Stimulated activated memory B cell treated with anti-CD40 and anti-IgM and Interleukin-4, amounts not matched to agents 10 μg/mL and 1 μg/mL and 100 μg/mL, for 72 hours (primary cell): ENCODE results near the gene SLC5A10.
A peak's percentile ranks its signal among the peaks of the same experiment; 100 is the strongest.
"Not testable (repeated sequence)": the region's sequence is repeated elsewhere in the genome, so short reads cannot be mapped to it uniquely, and the experiment has no call there.

ENCODE experiments used
- ATAC-seq: fragments of 150-1000 bp; cut with Tn5 transposase; 2 replicates; pipeline ENCODE4 v1.10.0; 2021
- H3K27ac Mint-ChIP-seq: one replicate; pipeline ENCODE4 v1.8.0; 2022; ENCODE audit warnings: mild to moderate bottlenecking, mixed read lengths
- H3K27me3 Mint-ChIP-seq: one replicate; pipeline ENCODE4 v1.8.0; 2022; ENCODE audit warnings: mixed read lengths
- H3K36me3 Mint-ChIP-seq: one replicate; pipeline ENCODE4 v1.8.0; 2022; ENCODE audit warnings: mixed read lengths
- H3K4me1 Mint-ChIP-seq: one replicate; pipeline ENCODE4 v1.8.0; 2022; ENCODE audit warnings: mixed read lengths
- H3K4me3 Mint-ChIP-seq: one replicate; pipeline ENCODE4 v1.8.0; 2022; ENCODE audit warnings: mild to moderate bottlenecking, moderate library complexity, mixed read lengths
- H3K9me3 Mint-ChIP-seq: one replicate; pipeline ENCODE4 v1.8.0; 2022; ENCODE audit warnings: mixed read lengths

Gene SLC5A10

DNA sequence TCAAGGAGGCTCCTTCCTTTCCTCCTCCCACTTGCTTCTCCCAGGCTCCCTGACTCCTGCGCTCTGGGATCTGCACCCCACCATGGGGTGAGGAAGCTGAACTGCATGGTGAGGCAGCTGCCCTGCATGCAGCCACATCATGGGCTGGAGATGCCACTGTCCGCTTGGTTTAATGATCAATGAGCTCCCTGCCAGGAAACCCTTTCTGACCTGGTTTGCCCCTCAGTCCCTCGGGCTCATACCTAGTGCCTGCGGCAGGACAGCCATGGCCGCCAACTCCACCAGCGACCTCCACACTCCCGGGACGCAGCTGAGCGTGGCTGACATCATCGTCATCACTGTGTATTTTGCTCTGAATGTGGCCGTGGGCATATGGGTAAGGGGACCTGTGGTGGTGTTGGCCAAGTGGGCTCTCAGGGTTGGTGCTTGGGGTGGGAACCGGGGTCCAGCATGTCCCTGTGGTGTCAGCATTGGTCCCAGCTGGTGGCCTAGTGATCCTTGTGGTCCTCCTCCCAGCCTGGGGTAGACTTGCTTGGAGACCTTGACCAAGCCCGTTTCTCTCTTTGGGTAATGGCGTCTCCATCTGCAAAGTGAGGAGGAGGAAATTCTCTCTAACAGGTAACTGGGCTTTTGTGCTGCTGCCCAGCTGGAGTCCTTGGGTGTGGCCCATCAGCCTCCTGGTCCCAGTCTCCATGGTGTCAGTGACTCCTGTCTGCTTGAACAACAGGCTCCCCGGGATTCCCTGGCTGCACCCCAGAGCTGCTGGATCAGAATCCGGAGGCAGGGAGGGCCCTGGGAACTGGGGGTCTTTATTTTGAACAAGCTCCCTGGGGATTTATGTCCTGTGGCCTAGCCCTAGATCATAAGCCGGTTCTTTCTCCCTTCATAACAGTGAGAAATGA lies at the start of gene SLC5A10:
SLC5A10 (plus strand) TSS at position 225 of the 902 bp plus-strand sequence; CDS start at position 266, 41 bp downstream.
- Mint-ChIP-seq H3K9me3 (no peaks in the 10 kb centered on the region), H3K27ac (no peak within 1 kb of the TSS), H3K4me1 (peaks cover 6% of the 10 kb centered on the region), H3K27me3 (peaks cover 26% of the 10 kb centered on the region), H3K36me3 (no peaks in the 10 kb centered on the region), H3K4me3 (no peak within 1 kb of the TSS)
- no peak for ATAC-seq

DNA sequence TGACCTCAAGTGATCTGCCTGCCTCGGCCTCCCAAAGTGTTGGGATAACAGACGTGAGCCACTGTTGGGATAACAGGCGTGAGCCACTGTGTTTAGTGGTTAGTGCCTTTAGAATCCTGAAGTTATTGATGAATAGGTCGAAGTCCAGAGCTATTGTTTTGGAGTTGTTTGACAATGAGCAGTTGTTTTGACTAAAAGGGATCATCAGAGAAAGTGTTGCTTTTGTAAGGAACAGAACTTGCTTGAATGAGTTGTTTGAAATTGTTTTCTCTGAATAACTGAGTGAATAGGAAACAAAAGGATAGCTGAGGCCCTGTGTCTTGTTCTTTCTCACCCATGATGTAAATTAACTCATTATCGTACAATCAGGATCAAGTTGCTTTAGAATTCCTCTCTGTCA lies 47.5 kb upstream of the SLC5A10 start:
- no peak overlapping the region for H3K4me3 Mint-ChIP-seq
- H3K27me3 Mint-ChIP-seq, result no peaks in the 10 kb centered on the region
- no peaks in the 10 kb centered on the region for H3K9me3 Mint-ChIP-seq
- H3K27ac Mint-ChIP-seq, result no peak overlapping the region
- H3K4me1 Mint-ChIP-seq, result peaks cover 34% of the 10 kb centered on the region
- peaks cover 47% of the 10 kb centered on the region for H3K36me3 Mint-ChIP-seq
- ATAC-seq, result no peak

DNA sequence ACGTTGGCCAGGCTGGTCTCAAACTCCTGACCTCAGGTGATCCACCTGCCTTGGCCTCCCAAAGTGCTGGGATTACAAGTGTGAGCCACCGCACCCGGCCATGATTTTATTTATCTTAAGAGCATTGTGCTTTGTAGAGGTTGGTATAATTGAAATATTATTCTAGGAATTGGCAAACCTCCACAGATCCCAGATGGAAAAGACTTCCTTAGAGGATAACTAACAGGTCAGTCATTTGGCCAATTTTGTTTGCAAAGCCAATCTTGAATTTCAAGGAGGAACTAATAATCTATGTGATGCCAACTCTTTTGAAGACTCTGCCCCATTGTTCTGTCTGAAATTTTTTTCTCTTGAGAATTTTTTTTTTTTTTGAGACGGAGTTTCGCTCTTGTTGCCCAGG lies 46.7 kb upstream of the SLC5A10 start:
- no peak overlapping the region for H3K27ac Mint-ChIP-seq
- no peaks in the 10 kb centered on the region for H3K9me3 Mint-ChIP-seq
- no peak overlapping the region for H3K4me3 Mint-ChIP-seq
- ATAC-seq, result no peak
- no peaks in the 10 kb centered on the region for H3K27me3 Mint-ChIP-seq
- H3K4me1 Mint-ChIP-seq, result peaks cover 28% of the 10 kb centered on the region
- H3K36me3 Mint-ChIP-seq, result peaks cover 47% of the 10 kb centered on the region

- no peak overlapping the region for H3K4me3 Mint-ChIP-seq
- no peak for ATAC-seq
- H3K4me1 Mint-ChIP-seq, result no peaks in the 10 kb centered on the region
- no peak overlapping the region for H3K27ac Mint-ChIP-seq
- no peaks in the 10 kb centered on the region for H3K9me3 Mint-ChIP-seq
- H3K36me3 Mint-ChIP-seq, result peaks cover 69% of the 10 kb centered on the region
- no peaks in the 10 kb centered on the region for H3K27me3 Mint-ChIP-seq
These were observed 41.6 kb upstream of the SLC5A10 start for GRCh38 chr17:18910326-18910725.

DNA sequence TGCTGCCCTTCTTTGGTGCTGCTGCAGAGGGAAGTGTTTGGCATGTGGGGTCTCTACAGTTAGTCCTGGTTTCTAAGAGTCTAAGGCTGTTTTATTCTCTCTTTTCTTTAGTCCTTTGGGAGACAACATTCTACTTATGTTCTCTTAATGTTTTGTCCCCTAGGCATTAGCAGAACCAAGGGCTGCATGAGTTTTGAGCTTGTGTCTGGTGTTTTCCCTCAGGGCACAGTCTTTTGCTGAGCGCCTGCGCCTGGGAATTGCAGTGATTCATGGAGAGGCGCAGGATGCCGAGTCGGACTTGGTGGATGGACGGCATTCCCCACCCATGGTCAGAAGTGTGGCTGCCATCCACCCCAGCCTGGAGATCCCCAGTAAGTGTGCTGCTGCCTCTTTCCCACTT lies 41.1 kb upstream of the SLC5A10 start:
- ATAC-seq, result no peak

DNA sequence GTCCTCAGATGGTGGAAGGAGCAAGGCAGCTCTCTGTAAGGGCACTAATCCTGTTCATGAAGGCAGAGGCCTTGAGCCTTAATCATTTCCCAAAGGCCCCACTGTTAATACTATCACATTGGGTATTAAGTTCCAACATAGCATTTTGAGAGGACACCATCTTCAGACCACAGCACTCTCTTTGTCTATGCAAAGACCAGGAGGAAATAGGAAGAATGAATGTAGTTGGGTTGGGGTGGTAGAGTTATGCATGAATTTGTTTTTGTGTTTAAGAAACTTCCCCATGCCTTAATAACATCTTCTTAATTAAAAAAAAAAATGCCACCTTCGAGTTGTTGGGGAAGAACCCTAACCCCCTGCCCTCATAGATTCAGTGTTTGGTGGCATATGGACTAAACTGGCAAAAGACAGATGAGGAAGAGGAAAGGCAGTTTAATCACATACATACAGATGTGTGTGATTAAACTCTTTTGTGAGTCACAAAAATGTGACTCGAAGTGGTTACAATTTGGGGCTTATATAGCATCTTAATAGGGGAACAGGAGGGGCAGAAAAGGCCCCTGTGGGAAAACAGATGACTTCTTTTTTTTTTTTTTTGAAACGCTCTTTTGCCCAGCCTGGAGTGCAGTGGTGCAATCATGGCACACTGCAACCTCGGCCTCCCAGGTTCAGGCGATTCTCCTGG lies 35.0 kb upstream of the SLC5A10 start:
- peaks cover 60% of the 10 kb centered on the region for H3K36me3 Mint-ChIP-seq
- H3K27me3 Mint-ChIP-seq, result no peaks in the 10 kb centered on the region
- no peak overlapping the region for H3K4me3 Mint-ChIP-seq
- no peaks in the 10 kb centered on the region for H3K9me3 Mint-ChIP-seq
- peak overlapping the region; percentile 53 for H3K27ac Mint-ChIP-seq
- ATAC-seq, result no peak
- H3K4me1 Mint-ChIP-seq, result peaks cover 36% of the 10 kb centered on the region

More for the DNA sequence above, 41.1 kb upstream of the SLC5A10 start:
- H3K4me1 Mint-ChIP-seq, result no peaks in the 10 kb centered on the region
- H3K9me3 Mint-ChIP-seq, result no peaks in the 10 kb centered on the region
- H3K27ac Mint-ChIP-seq, result no peak overlapping the region
- no peak overlapping the region for H3K4me3 Mint-ChIP-seq
- H3K27me3 Mint-ChIP-seq, result no peaks in the 10 kb centered on the region
- H3K36me3 Mint-ChIP-seq, result peaks cover 69% of the 10 kb centered on the region

DNA sequence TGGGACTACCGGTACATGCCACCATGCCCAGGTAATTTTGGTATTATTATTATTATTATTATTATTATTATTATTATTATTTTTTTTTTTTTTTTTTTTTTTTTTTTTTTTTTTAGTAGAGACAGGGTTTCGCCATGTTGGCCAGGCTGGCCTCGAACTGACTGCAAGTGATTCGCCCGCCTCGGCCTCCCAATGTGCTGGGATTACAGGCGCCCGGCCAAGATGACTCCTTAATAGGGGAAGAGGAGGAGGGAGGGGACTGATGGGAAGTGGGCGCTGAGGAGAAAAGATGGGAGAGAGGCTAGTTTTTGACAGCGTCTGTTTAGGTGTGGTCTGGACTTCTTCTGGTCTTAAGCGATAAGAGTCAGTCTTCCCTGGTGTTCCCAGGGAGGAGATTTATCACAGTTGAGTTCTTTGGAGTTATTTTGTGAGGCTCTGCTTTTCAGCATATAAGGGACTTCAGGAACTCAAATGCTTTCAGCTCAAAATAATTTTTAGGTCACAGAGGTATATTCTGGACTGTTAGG lies 34.4 kb upstream of the SLC5A10 start:
- Mint-ChIP-seq H3K27me3 (no peaks in the 10 kb centered on the region), H3K27ac (peak overlapping the region; percentile 53), H3K4me1 (peaks cover 43% of the 10 kb centered on the region), H3K4me3 (no peak overlapping the region), H3K36me3 (peaks cover 55% of the 10 kb centered on the region), H3K9me3 (no peaks in the 10 kb centered on the region)
- no peak for ATAC-seq

DNA sequence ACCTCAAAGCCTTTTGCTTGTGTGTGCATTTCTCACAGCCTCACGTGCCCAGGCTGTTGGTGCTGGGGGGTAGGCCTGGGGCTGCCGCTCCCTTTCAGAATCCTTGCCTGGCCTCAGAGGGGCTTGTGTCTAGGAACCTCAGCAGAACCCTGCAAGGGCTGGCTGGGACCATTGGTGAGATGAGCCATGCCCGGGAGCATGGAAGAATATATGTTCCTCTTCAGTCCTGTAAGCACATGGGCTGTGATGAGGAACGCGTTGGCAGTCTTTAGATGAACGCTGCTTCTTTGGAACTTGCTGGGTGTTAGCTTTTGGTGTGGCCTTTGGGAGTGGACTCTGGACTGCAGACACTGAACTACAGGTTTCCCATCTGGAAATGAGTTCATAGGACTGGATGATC lies 32.0 kb upstream of the SLC5A10 start:
- H3K36me3 Mint-ChIP-seq, result peaks cover 38% of the 10 kb centered on the region
- peaks cover 50% of the 10 kb centered on the region for H3K4me1 Mint-ChIP-seq

GRCh38 chr17:18920911-18921441 lies 31.0 kb upstream of the SLC5A10 start:
- no peak for ATAC-seq

More for the DNA sequence above, 32.0 kb upstream of the SLC5A10 start:
- ATAC-seq, result no peak
- no peak overlapping the region for H3K4me3 Mint-ChIP-seq
- H3K9me3 Mint-ChIP-seq, result no peaks in the 10 kb centered on the region
- peak overlapping the region; percentile 58 for H3K27ac Mint-ChIP-seq
- no peaks in the 10 kb centered on the region for H3K27me3 Mint-ChIP-seq

DNA sequence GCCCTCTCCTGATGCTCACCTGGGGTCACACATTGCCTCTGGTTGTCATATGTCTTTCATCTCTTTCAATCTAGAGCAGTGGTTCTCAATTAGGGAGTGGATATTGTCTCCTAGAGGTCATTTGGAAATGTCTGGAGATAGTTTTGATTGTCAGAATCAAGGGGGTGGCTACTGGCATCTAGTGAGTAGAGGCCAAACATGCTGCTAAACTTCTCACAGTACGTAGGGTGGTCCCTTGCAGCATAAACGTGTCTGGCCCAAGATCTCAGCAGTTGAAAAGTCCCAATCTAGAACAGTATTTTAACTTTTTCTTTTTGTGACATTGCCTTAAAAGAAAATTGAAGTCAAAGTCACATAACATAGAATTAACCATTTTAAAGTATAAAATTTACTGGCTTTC lies 30.5 kb upstream of the SLC5A10 start:
- H3K9me3 Mint-ChIP-seq, result no peaks in the 10 kb centered on the region
- H3K36me3 Mint-ChIP-seq, result peaks cover 29% of the 10 kb centered on the region
- H3K4me1 Mint-ChIP-seq, result peaks cover 50% of the 10 kb centered on the region
- H3K4me3 Mint-ChIP-seq, result peak overlapping the region; percentile 8
- peak overlapping the region; percentile 93 for H3K27ac Mint-ChIP-seq
- no peaks in the 10 kb centered on the region for H3K27me3 Mint-ChIP-seq
- ATAC-seq, result no peak

More at GRCh38 chr17:18920911-18921441, 31.0 kb upstream of the SLC5A10 start:
- peaks cover 34% of the 10 kb centered on the region for H3K36me3 Mint-ChIP-seq
- no peaks in the 10 kb centered on the region for H3K27me3 Mint-ChIP-seq
- no peak overlapping the region for H3K4me3 Mint-ChIP-seq
- H3K9me3 Mint-ChIP-seq, result no peaks in the 10 kb centered on the region
- peak overlapping the region; percentile 93 for H3K27ac Mint-ChIP-seq
- H3K4me1 Mint-ChIP-seq, result peaks cover 50% of the 10 kb centered on the region

DNA sequence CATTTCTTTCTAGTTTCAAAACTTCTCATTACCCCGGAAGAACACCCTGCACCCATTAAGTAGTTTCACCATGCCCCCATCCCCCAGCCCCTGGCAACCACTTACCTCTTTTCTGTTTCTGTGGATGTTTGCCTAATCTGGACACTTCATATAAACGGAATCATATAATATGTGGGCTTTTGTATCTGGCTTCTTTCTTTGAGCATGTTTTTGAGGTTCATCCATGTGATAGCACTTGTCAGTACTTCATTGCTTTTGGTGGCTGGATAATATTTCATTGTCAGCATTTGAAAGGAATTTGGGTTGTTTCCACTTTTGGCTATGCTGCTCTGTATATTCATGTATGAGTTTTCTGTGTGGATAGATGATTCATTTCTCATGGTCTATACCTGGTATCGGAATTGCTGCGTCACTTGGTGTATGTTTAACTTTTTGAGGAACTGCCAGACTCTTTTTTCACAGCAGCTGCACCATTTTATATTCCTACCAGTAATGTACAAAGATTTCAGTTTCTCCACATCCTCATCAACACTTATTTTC lies 30.0 kb upstream of the SLC5A10 start:
- Mint-ChIP-seq H3K9me3 (no peaks in the 10 kb centered on the region), H3K4me1 (peaks cover 47% of the 10 kb centered on the region)
- ATAC-seq, result peak; percentile 93

GRCh38 chr17:18922596-18922995 lies 29.4 kb upstream of the SLC5A10 start:
- peaks cover 22% of the 10 kb centered on the region for H3K36me3 Mint-ChIP-seq
- peak overlapping the region; percentile 9 for H3K4me3 Mint-ChIP-seq
- ATAC-seq, H3K27me3 Mint-ChIP-seq, H3K9me3 Mint-ChIP-seq: not testable (repeated sequence)
- peak overlapping the region; percentile 93 for H3K27ac Mint-ChIP-seq
- peaks cover 41% of the 10 kb centered on the region for H3K4me1 Mint-ChIP-seq

More for the DNA sequence above, 30.0 kb upstream of the SLC5A10 start:
- peak overlapping the region; percentile 67 for H3K4me3 Mint-ChIP-seq
- H3K27me3 Mint-ChIP-seq, result no peaks in the 10 kb centered on the region
- peaks cover 24% of the 10 kb centered on the region for H3K36me3 Mint-ChIP-seq
- H3K27ac Mint-ChIP-seq, result peak overlapping the region; percentile 93

DNA sequence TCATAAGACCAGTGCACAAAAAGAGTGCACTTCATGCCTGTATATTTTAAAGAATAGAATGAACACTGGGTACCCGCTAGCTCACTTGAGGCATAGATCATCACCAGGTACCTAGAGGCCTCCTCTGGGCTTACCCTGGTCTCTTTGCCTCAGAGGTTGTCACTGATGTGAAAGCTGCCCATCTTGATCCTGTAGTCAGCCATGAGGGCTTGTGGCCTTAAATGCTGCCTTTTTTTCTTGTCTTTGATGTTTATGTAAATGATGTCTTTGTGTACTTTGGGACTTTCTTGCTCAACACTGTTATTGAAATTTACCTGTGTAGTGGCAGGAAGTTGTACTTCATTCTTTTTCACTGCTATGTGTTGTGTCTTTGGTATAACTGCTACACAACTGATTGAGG lies 26.8 kb upstream of the SLC5A10 start:
- Mint-ChIP-seq H3K9me3 (no peaks in the 10 kb centered on the region), H3K27me3 (no peaks in the 10 kb centered on the region), H3K36me3 (peaks cover 34% of the 10 kb centered on the region), H3K4me3 (no peak overlapping the region), H3K4me1 (peaks cover 26% of the 10 kb centered on the region), H3K27ac (no peak overlapping the region)
- no peak for ATAC-seq

- no peak overlapping the region for H3K27ac Mint-ChIP-seq
- H3K36me3 Mint-ChIP-seq, result peaks cover 54% of the 10 kb centered on the region
- no peak for ATAC-seq
- H3K4me1 Mint-ChIP-seq, result peaks cover 17% of the 10 kb centered on the region
- H3K9me3 Mint-ChIP-seq, result no peaks in the 10 kb centered on the region
- H3K4me3 Mint-ChIP-seq, result no peak overlapping the region
- peaks cover 3% of the 10 kb centered on the region for H3K27me3 Mint-ChIP-seq
These were observed 23.3 kb upstream of the SLC5A10 start for GRCh38 chr17:18928628-18929125.
